IMR-90 (cell line): ENCODE measurements around the gene C12orf60. TPM values are rescaled to one million over a fixed set of nuclear protein-coding genes. Genes with fewer than 3 reads are reported as not detected.

ENCODE experiments used
- ATAC-seq: fragments of 200-7000 bp; cut with Tn5 transposase; 2 replicates; pipeline ENCODE4 v1.9.1; 2020; ENCODE audit warnings: low read depth, mild to moderate bottlenecking, moderate library complexity
- BruUV-seq: library from RNA; stranded (reverse); fragments of 400-500 nt; replicated peaks from 2 replicates; lab custom pipeline; 2021; lab: Mats Ljungman, UMichigan
- CTCF ChIA-PET: fragments of 300-600 bp; formaldehyde crosslinking; extraction: SDS; loops from one replicate; lab custom pipeline; 2021; ENCODE audit warnings: antibody characterized with exemption; lab: Yijun Ruan, JAX
- POLR2A ChIA-PET: fragments of 300-600 bp; sonication (Branson Sonifier 250); formaldehyde crosslinking; loops from one replicate; lab custom pipeline; 2022; ENCODE audit warnings: antibody characterized with exemption; ENCODE audit not compliant: unreplicated experiment; lab: Charles Lee
- DNase-seq: peaks from one replicate; pipeline ENCODE4 v3.0.0; 2013
- H2AFZ ChIP-seq: replicated peaks from 2 replicates; pipeline ENCODE3; 2013; ENCODE audit warnings: low read length, mild to moderate bottlenecking; ENCODE audit not compliant: poor library complexity
- H2AK5ac ChIP-seq: 2 replicates; pipeline ENCODE4 v1.6.1; 2013; ENCODE audit warnings: low read depth, low read length, inconsistent platforms
- H2AK9ac ChIP-seq: replicated peaks from 2 replicates; pipeline ENCODE3; 2013; ENCODE audit warnings: mild to moderate bottlenecking, low read depth, low read length, moderate library complexity; ENCODE audit not compliant: poor library complexity
- H2BK120ac ChIP-seq: 2 replicates; pipeline ENCODE4 v1.6.1; 2013; ENCODE audit warnings: low read depth, low read length, inconsistent platforms
- H2BK15ac ChIP-seq: 3 replicates; pipeline ENCODE4 v1.6.1; 2013; ENCODE audit warnings: low read depth, low read length, inconsistent platforms
- H2BK20ac ChIP-seq: 2 replicates; pipeline ENCODE4 v1.6.1; 2013; ENCODE audit warnings: low read depth, mild to moderate bottlenecking, inconsistent platforms, low read length, moderate library complexity
- H2BK5ac ChIP-seq: 2 replicates; pipeline ENCODE4 v1.6.1; 2013; ENCODE audit warnings: mild to moderate bottlenecking, low read depth, low read length, inconsistent platforms; ENCODE audit not compliant: poor library complexity, severe bottlenecking
- H3K14ac ChIP-seq: replicated peaks from 2 replicates; pipeline ENCODE4 v1.6.1; 2013; ENCODE audit warnings: low read depth, low read length, inconsistent platforms
- H3K18ac ChIP-seq: 2 replicates; pipeline ENCODE4 v1.6.1; 2013; ENCODE audit warnings: low read depth, low read length, control low read depth
- H3K23ac ChIP-seq: 2 replicates; pipeline ENCODE4 v1.6.1; 2013; ENCODE audit warnings: low read depth, low read length, inconsistent platforms
- H3K27ac ChIP-seq: 2 replicates; pipeline ENCODE4 v1.5.1; 2013; ENCODE audit warnings: mild to moderate bottlenecking, control low read depth, low read length; ENCODE audit not compliant: insufficient read depth
- H3K27me3 ChIP-seq: 2 replicates; pipeline ENCODE4 v1.6.1; 2013; ENCODE audit warnings: low read length; ENCODE audit not compliant: control insufficient read depth, insufficient read depth
- H3K36me3 ChIP-seq: 2 replicates; pipeline ENCODE4 v1.6.1; 2013; ENCODE audit warnings: low read length, mixed read lengths; ENCODE audit not compliant: control insufficient read depth, insufficient read depth
- H3K4ac ChIP-seq: 2 replicates; pipeline ENCODE4 v1.6.1; 2013; ENCODE audit warnings: low read depth, low read length, inconsistent platforms
- H3K4me1 ChIP-seq: 2 replicates; pipeline ENCODE4 v1.6.1; 2013; ENCODE audit warnings: low read length, mixed read lengths; ENCODE audit not compliant: control insufficient read depth, insufficient read depth
- H3K4me2 ChIP-seq: 2 replicates; pipeline ENCODE4 v1.6.1; 2013; ENCODE audit warnings: low read depth, mild to moderate bottlenecking, control low read depth, low read length, moderate library complexity
- H3K4me3 ChIP-seq: 2 replicates; pipeline ENCODE4 v1.5.1; 2013; ENCODE audit warnings: low read depth, mild to moderate bottlenecking, control low read depth, low read length, moderate library complexity; ENCODE audit not compliant: insufficient read depth
- H3K56ac ChIP-seq: 2 replicates; pipeline ENCODE4 v1.6.1; 2013; ENCODE audit warnings: low read length, inconsistent platforms; ENCODE audit not compliant: insufficient read depth; ENCODE audit errors: extremely low read depth
- H3K79me1 ChIP-seq, 2 experiments: 2 replicates each; pipeline ENCODE4 v1.6.1; 2013; ENCODE audit warnings: low read length in 2 of 2, inconsistent platforms in 1 of 2, low read depth in 1 of 2
- H3K9ac ChIP-seq: 2 replicates; pipeline ENCODE4 v1.6.1; 2013; ENCODE audit warnings: low read depth, low read length, control low read depth
- H3K9me1 ChIP-seq: 2 replicates; pipeline ENCODE4 v1.6.1; 2013; ENCODE audit warnings: low read length, inconsistent platforms; ENCODE audit not compliant: insufficient read depth
- H3K9me3 ChIP-seq: 2 replicates; pipeline ENCODE4 v1.6.1; 2013; ENCODE audit warnings: low read length; ENCODE audit not compliant: control insufficient read depth, insufficient read depth
- H4K20me1 ChIP-seq: 2 replicates; pipeline ENCODE4 v1.6.1; 2013; ENCODE audit warnings: low read length, inconsistent platforms; ENCODE audit not compliant: insufficient read depth
- H4K5ac ChIP-seq: 2 replicates; pipeline ENCODE4 v1.6.1; 2013; ENCODE audit warnings: mild to moderate bottlenecking, low read depth, low read length, control low read depth
- H4K8ac ChIP-seq, 2 experiments: 2 replicates each; pipeline ENCODE4 v1.6.1; 2013; ENCODE audit warnings: low read depth in 2 of 2, low read length in 2 of 2, control low read depth in 1 of 2, inconsistent platforms in 1 of 2
- H4K91ac ChIP-seq: 2 replicates; pipeline ENCODE4 v1.6.1; 2013; ENCODE audit warnings: low read depth, low read length, inconsistent platforms; ENCODE audit not compliant: insufficient read depth
- CEBPB ChIP-seq: IDR thresholded peaks from 2 replicates; pipeline ENCODE4 v1.6.1; 2012; ENCODE audit warnings: low read depth, low read length, improper control_type of control experiment
- NFE2L2 ChIP-seq: fragments of 150-350 bp; IDR thresholded peaks from 2 replicates; pipeline ENCODE4 v1.6.1; 2016; ENCODE audit warnings: low read depth, mild to moderate bottlenecking, low read length
- RCOR1 ChIP-seq: IDR thresholded peaks from 2 replicates; pipeline ENCODE4 v1.6.1; 2012; ENCODE audit warnings: mild to moderate bottlenecking, low read length, improper control_type of control experiment; ENCODE audit not compliant: insufficient replicate concordance
- RFX5 ChIP-seq: IDR thresholded peaks from 2 replicates; pipeline ENCODE4 v1.8.0; 2012; ENCODE audit warnings: low read depth, mild to moderate bottlenecking, low read length, moderate library complexity
- WGBS, 2 experiments: methylation state at CpG; one replicate each; pipeline versions ENCODE4 v1.1.5 to v1.1.7; 2013; ENCODE audit warnings: missing lambda C conversion rate in 2 of 2; ENCODE audit not compliant: insufficient read length in 1 of 2; ENCODE audit errors: extremely low coverage in 2 of 2; 5-methylcytosine and 5-hydroxymethylcytosine counted together
- dilution Hi-C: fragments of 300-500 bp; cut with HindIII; formaldehyde crosslinking; loops from one replicate; pipeline ENCODE4 v1.14.3; 2018; ENCODE audit warnings: low sequenced_read_pairs; ENCODE audit not compliant: unreplicated experiment
- in situ Hi-C: fragments of 300-500 bp; cut with MboI; formaldehyde crosslinking; loops from 3 replicates; pipeline ENCODE4 v1.14.3; 2019; ENCODE audit warnings: low sequenced_read_pairs, inconsistent platforms, mixed read lengths
- intact Hi-C: fragments of 100-400 bp; cut with micrococcal nuclease; formaldehyde crosslinking; loops from 2 replicates; pipeline ENCODE4 v1.10.0; 2022
- polyA plus RNA-seq, 3 experiments: library from polyadenylated mRNA; depleted of rRNA; stranded (reverse); fragments of >200 nt; gene quantifications; 2 replicates each; pipeline ENCODE4 v1.2.3, GENCODE V29; 2012; ENCODE audit warnings: low replicate concordance in 1 of 3
- total RNA-seq: library from RNA; depleted of rRNA; stranded (reverse); fragments of >200 nt; gene quantifications from 2 replicates; pipeline ENCODE4 v1.2.3, GENCODE V29; 2012
- TF ChIP-seq, protein P1 (sequence below): conservative IDR thresholded peaks from 2 replicates; pipeline ENCODE4 v1.5.1; 2012; ENCODE audit warnings: mild to moderate bottlenecking, low read depth, low read length, improper control_type of control experiment

Gene C12orf60
- total and polyA plus RNA-seq, 2 of the 4 experiments (the other 2 are of a cell fraction): 1.1 TPM

DNA sequence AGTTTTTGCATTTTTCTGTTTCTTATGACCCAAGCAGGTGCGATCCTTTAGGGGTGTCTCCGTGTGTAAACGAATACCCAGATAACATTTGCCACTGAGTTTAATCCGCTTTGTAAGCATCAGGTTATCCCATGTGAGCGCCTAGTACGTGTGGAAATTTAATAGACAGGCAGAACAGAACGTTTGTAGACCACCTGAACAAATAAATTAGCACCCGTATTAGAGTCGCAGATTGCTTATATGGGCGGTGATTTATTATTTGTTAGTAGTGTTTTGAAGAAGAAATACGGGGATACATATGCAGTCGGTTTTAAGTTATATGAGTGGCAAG, 325 bp downstream of the C12orf60 start:
- Histone ChIP-seq H3K56ac (peak overlapping the region; percentile 97), H3K4me3 (peak overlapping the region; percentile 69), H3K4me2 (peak overlapping the region; percentile 73), H3K36me3 (peaks cover 3% of the 10 kb centered on the region; the same call in 1 of the 2 replicates), H2BK120ac (peak overlapping the region; percentile 44), H3K9ac (peak overlapping the region; percentile 87), H4K5ac (peak overlapping the region; percentile 42; the same call in 1 of the 2 replicates), H4K8ac (peak overlapping the region; percentile 69 to 95), H3K79me1 (peaks cover 4 to 10% of the 10 kb centered on the region in 2 experiments; a peak in 3 of 4 replicates), H3K9me1 (no peaks in the 10 kb centered on the region), H3K23ac (peak overlapping the region; percentile 89), H3K27ac (peak overlapping the region; percentile 27), H4K20me1 (no peaks in the 10 kb centered on the region), H2AFZ (peak overlapping the region; percentile 80), H3K4me1 (no peaks in the 10 kb centered on the region), H3K4ac (peak overlapping the region; percentile 56; the same call in 1 of the 2 replicates), H2BK20ac (peak overlapping the region; percentile 22; the same call in 1 of the 2 replicates), H4K91ac (peak overlapping the region; percentile 56; the same call in 1 of the 2 replicates), H2BK15ac (no peak overlapping the region), H3K9me3 (no peaks in the 10 kb centered on the region), H2AK9ac (no peak overlapping the region), H2AK5ac (no peak overlapping the region), H2BK5ac (peak overlapping the region; percentile 78), H3K14ac (peak overlapping the region; percentile 90), H3K27me3 (no peaks in the 10 kb centered on the region), H3K18ac (peak overlapping the region; percentile 44; the same call in 1 of the 2 replicates)
- peak; percentile 9 for ATAC-seq
- CTCF ChIA-PET: interaction anchor here (1.1 kb wide), 1 partner anchor 41 kb away, joined by 3 read pairs; no protein-coding TSS in a partner anchor
- no peak for DNase-seq
- POLR2A ChIA-PET: no interaction called here
- 0% methylated on average over 8 of the region's 12 CpGs; no CpG with 5 or more reads in 1 of the 2 experiments for WGBS, 2 experiments
- intact Hi-C loops: loop anchor here (1.0 to 2.0 kb wide), 2 partner anchors 29 to 33 kb away; a partner anchor contains a TSS
- dilution Hi-C loops: no loop called here
- TF ChIP-seq RFX5: no peak
- TF ChIP-seq, protein P1, sequence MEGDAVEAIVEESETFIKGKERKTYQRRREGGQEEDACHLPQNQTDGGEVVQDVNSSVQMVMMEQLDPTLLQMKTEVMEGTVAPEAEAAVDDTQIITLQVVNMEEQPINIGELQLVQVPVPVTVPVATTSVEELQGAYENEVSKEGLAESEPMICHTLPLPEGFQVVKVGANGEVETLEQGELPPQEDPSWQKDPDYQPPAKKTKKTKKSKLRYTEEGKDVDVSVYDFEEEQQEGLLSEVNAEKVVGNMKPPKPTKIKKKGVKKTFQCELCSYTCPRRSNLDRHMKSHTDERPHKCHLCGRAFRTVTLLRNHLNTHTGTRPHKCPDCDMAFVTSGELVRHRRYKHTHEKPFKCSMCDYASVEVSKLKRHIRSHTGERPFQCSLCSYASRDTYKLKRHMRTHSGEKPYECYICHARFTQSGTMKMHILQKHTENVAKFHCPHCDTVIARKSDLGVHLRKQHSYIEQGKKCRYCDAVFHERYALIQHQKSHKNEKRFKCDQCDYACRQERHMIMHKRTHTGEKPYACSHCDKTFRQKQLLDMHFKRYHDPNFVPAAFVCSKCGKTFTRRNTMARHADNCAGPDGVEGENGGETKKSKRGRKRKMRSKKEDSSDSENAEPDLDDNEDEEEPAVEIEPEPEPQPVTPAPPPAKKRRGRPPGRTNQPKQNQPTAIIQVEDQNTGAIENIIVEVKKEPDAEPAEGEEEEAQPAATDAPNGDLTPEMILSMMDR: no peak
- TF ChIP-seq RCOR1: no peak
- TF ChIP-seq NFE2L2: no peak
- TF ChIP-seq CEBPB: no peak
- BruUV-seq: no TSS peak
- in situ Hi-C loops: no loop called here
